Stomach (tissue), 9 donors: Measurements from ENCODE around the gene OSTM1. TPM values are rescaled to one million over a fixed set of nuclear protein-coding genes. Genes with fewer than 3 reads are reported as not detected.

Experiments
- DNase-seq, 2 donors: peaks; one replicate each; pipeline versions ENCODE4 v3.0.0 to v3.0.0-alpha.2; 2013 to 2019
- H3K27ac ChIP-seq, 5 donors: fragments of 200-600 bp in 4 of 5; sonication (generic) in 4 of 5; one replicate each; pipeline ENCODE4 v1.5.1; 2013 to 2019; ENCODE audit warnings: mild to moderate bottlenecking in 1 of 5, moderate library complexity in 1 of 5
- H3K27me3 ChIP-seq, 3 donors: fragments of 200-600 bp; sonication (generic); one replicate each; pipeline ENCODE4 v1.5.1; 2017 to 2019; ENCODE audit warnings: mixed run types in 1 of 3
- H3K36me3 ChIP-seq, 4 donors: fragments of 200-600 bp; sonication (generic); 1 replicate in 3 of 4; 2 replicates in 1 of 4; pipeline ENCODE4 v1.5.1; 2016 to 2019
- H3K4me1 ChIP-seq, 4 donors: fragments of 200-600 bp; sonication (generic); one replicate each; pipeline ENCODE4 v1.5.1; 2016 to 2019
- H3K4me3 ChIP-seq, 4 donors: fragments of 200-600 bp; sonication (generic) in 3 of 4; one replicate each; pipeline ENCODE4 v1.5.1; 2016 to 2019; ENCODE audit warnings: mild to moderate bottlenecking in 1 of 4
- H3K9me3 ChIP-seq, 4 donors: fragments of 200-600 bp; sonication (generic); one replicate each; pipeline ENCODE4 v1.5.1; 2016 to 2019
- CTCF ChIP-seq, 7 experiments: fragments of 450-650 bp in 4 of 7; fragments of 200-600 bp in 3 of 7; sonication (generic) in 3 of 7; IDR thresholded peaks; one replicate each; pipeline ENCODE4 v1.5.1; 2016 to 2019; ENCODE audit warnings: antibody characterized with exemption in 7 of 7, control low read depth in 2 of 7, mild to moderate bottlenecking in 1 of 7
- EP300 ChIP-seq: sonication (generic); formaldehyde crosslinking; IDR thresholded peaks from one replicate; pipeline ENCODE4 v1.6.1; 2017; ENCODE audit warnings: antibody characterized with exemption
- POLR2A ChIP-seq, 4 donors: fragments of 450-650 bp; IDR thresholded peaks; one replicate each; pipeline ENCODE4 v1.6.1; 2016; ENCODE audit warnings: antibody characterized with exemption in 4 of 4, control low read depth in 2 of 4, mild to moderate bottlenecking in 1 of 4, moderate library complexity in 1 of 4
- POLR2AphosphoS5 ChIP-seq, 3 donors: sonication (generic); formaldehyde crosslinking; IDR thresholded peaks; one replicate each; pipeline ENCODE4 v1.6.1; 2016; ENCODE audit warnings: antibody characterized with exemption in 3 of 3
- WGBS, 5 donors: extraction: QIAGEN DNeasy Blood & Tissue Kit in 3 of 5; methylation state at CpG; one replicate each; pipeline versions ENCODE4 v1.1.5 to v1.1.7; 2013 to 2018; 5-methylcytosine and 5-hydroxymethylcytosine counted together
- intact Hi-C: fragments of 100-400 bp; cut with DNase I; formaldehyde crosslinking; loops from one replicate; pipeline ENCODE4 v1.15.1; 2023; ENCODE audit warnings: low total_unique reads
- polyA plus RNA-seq, 3 donors: library from polyadenylated mRNA; stranded (reverse); fragments of 200-250 nt; gene quantifications; one replicate each; pipeline ENCODE4 v1.2.3, GENCODE V29; 2013
- total RNA-seq, 5 donors: library from RNA; depleted of rRNA; stranded (reverse); fragments of >200 nt; gene quantifications; one replicate each; pipeline versions ENCODE4 v1.1.0 to v1.2.3, GENCODE V29; 2014 to 2016
- donor health status: healthy with polysubstance abuse.
- donor health status: Bipolar disorder and iron deficiency.
- donor health status: healthy.

The OSTM1 gene
- total and polyA plus RNA-seq, 8 donors = 6.0 to 420 (median 19.6) TPM

GRCh38 chr6:108083349-108083748 lies 8.8 kb upstream of the OSTM1 start:
- WGBS, 5 donors = 89 to 96% (median 93%) methylated on average over 5 of the region's 5 CpGs
- peaks cover 0 to 21% (median 0%) of the 10 kb centered on the region in 3 donors for H3K27me3 ChIP-seq
- no peaks in the 10 kb centered on the region for H3K36me3 ChIP-seq
- no peak overlapping the region for H3K27ac ChIP-seq
- no peak for TF ChIP-seq CTCF (IDR thresholded peaks at IDR 0.05)
- no peak for TF ChIP-seq EP300
- no peak for TF ChIP-seq POLR2A (IDR thresholded peaks at IDR 0.05)
- TF ChIP-seq POLR2AphosphoS5 (IDR thresholded peaks at IDR 0.05) = no peak
- H3K4me1 ChIP-seq = no peaks in the 10 kb centered on the region
- peaks cover 0 to 3% (median 0%) of the 10 kb centered on the region in 4 donors for H3K9me3 ChIP-seq
- intact Hi-C loops = no loop called here
- DNase-seq = no peak
- H3K4me3 ChIP-seq = no peak overlapping the region

GRCh38 chr6:108082539-108082938 lies 8.0 kb upstream of the OSTM1 start:
- 66 to 92% (median 83%) methylated on average over 1 of the region's 1 CpG for whole genome bisulfite sequencing, 5 donors
- Histone ChIP-seq H3K27ac (no peak overlapping the region), H3K27me3 (peaks cover 0 to 21% (median 0%) of the 10 kb centered on the region in 3 donors), H3K4me1 (no peaks in the 10 kb centered on the region), H3K36me3 (no peaks in the 10 kb centered on the region), H3K4me3 (no peak overlapping the region), H3K9me3 (peaks cover 0 to 3% (median 0%) of the 10 kb centered on the region in 4 donors)
- TF ChIP-seq POLR2AphosphoS5 (IDR thresholded peaks at IDR 0.05) (no peak), EP300 (no peak), POLR2A (IDR thresholded peaks at IDR 0.05) (no peak), CTCF (IDR thresholded peaks at IDR 0.05) (no peak)
- no peak for DNase-seq
- intact Hi-C loops = no loop called here

- DNase-seq = no peak
- peaks cover 0 to 8% (median 0%) of the 10 kb centered on the region in 3 donors for H3K27me3 ChIP-seq
- peaks cover 0 to 3% (median 0%) of the 10 kb centered on the region in 4 donors for H3K9me3 ChIP-seq
- no peaks in the 10 kb centered on the region for H3K36me3 ChIP-seq
- 51 to 73% (median 70%) methylated on average over 2 of the region's 2 CpGs for WGBS, 5 donors
- intact Hi-C loops = no loop called here
- H3K4me1 ChIP-seq = peaks cover 0 to 7% (median 3%) of the 10 kb centered on the region in 4 donors
- TF ChIP-seq POLR2A (IDR thresholded peaks at IDR 0.05) = no peak
- no peak for TF ChIP-seq CTCF (IDR thresholded peaks at IDR 0.05)
- TF ChIP-seq EP300 = no peak
- TF ChIP-seq POLR2AphosphoS5 (IDR thresholded peaks at IDR 0.05) = no peak
- no peak overlapping the region for H3K4me3 ChIP-seq
- no peak overlapping the region for H3K27ac ChIP-seq
Measured at GRCh38 chr6:108080010-108080780, 5.7 kb upstream of the OSTM1 start.

GRCh38 chr6:108078191-108078590 lies 3.6 kb upstream of the OSTM1 start:
- peaks cover 0 to 3% (median 0%) of the 10 kb centered on the region in 4 donors for H3K9me3 ChIP-seq
- no peaks in the 10 kb centered on the region for H3K36me3 ChIP-seq
- 83 to 94% (median 89%) methylated on average over 1 of the region's 1 CpG for WGBS, 5 donors
- H3K4me3 ChIP-seq = no peak overlapping the region
- TF ChIP-seq CTCF (IDR thresholded peaks at IDR 0.05) (no peak), POLR2AphosphoS5 (IDR thresholded peaks at IDR 0.05) (no peak), EP300 (no peak), POLR2A (IDR thresholded peaks at IDR 0.05) (no peak)
- H3K27ac ChIP-seq = no peak overlapping the region
- intact Hi-C loops = no loop called here
- H3K4me1 ChIP-seq = peaks cover 6 to 19% (median 12%) of the 10 kb centered on the region in 4 donors
- peaks cover 0 to 8% (median 0%) of the 10 kb centered on the region in 3 donors for H3K27me3 ChIP-seq
- no peak for DNase-seq
